ENCODE measurements around the gene CLCN5.

CLCN5 gene

DNA sequence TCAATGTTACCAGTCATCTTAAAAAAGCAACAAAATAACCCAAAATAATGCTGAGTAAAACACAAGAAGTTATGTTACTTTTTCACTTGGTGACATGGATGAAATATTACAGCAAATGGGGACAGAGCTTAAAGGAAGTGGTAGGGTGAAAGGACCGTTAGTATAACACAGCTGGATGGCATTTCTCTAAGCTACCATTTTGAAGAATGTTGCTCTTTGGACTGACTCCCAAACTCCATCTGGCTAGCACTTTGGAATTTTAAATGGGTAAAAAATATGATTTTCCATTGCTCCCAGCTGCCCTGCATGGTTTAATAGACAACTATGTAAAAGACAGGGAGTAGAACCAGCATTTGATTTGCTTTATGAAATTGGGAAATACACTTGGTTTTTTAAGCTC lies 27.6 kb downstream of the CLCN5 start:
- TF ChIP-seq, protein P1, sequence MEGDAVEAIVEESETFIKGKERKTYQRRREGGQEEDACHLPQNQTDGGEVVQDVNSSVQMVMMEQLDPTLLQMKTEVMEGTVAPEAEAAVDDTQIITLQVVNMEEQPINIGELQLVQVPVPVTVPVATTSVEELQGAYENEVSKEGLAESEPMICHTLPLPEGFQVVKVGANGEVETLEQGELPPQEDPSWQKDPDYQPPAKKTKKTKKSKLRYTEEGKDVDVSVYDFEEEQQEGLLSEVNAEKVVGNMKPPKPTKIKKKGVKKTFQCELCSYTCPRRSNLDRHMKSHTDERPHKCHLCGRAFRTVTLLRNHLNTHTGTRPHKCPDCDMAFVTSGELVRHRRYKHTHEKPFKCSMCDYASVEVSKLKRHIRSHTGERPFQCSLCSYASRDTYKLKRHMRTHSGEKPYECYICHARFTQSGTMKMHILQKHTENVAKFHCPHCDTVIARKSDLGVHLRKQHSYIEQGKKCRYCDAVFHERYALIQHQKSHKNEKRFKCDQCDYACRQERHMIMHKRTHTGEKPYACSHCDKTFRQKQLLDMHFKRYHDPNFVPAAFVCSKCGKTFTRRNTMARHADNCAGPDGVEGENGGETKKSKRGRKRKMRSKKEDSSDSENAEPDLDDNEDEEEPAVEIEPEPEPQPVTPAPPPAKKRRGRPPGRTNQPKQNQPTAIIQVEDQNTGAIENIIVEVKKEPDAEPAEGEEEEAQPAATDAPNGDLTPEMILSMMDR (IDR thresholded peaks at IDR 0.05; ENCODE audit: unreplicated experiment in 3 of 3): no peak
- peak overlapping the region in 1 of 3 experiments; percentile 54 for H3K27ac Mint-ChIP-seq
- peaks cover 3% of the 10 kb centered on the region for H3K9me3 Mint-ChIP-seq
- peaks cover 21% of the 10 kb centered on the region for H3K36me3 Mint-ChIP-seq (ENCODE audit: low read depth)
- H3K4me1 Mint-ChIP-seq: peaks cover 18% of the 10 kb centered on the region
- no peaks in the 10 kb centered on the region for H3K27me3 Mint-ChIP-seq (ENCODE audit: low read depth)
- H3K4me3 Mint-ChIP-seq: no peak overlapping the region

DNA sequence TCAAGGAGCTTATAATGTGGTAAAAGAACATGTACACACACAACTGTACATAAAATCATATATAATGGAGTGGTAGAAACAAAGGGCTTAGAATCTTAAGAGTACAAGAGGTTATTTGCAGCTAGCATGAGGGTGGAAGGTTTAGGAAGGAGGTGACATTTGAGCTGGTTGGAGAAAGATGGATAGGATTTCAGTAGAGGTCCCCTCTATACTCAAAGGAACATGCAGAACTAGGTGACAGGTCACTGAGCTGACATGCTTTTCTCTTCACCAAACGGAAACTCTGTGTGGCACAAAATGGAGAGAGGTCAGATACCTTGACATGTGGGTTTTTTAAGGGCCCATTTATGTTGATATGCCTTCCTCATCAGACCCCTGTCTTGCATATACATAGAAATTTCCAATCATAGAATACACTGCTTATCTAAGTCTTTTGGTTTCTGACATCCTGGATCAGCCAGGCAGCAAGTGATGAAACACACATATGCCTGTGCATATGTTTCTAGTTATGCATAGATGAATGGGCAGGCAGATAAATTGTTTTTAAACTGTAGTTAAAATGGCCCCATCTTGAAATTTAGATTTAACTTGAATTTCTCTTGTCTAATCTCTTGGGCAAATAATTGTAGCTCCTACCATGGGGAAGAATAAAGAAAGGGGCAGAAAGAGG lies 29.3 kb downstream of the CLCN5 start:
- Mint-ChIP-seq H3K9me3 (peaks cover 3% of the 10 kb centered on the region), H3K27ac (peak overlapping the region; percentile 29 to 47 (median 35)), H3K36me3 (ENCODE audit: low read depth) (peaks cover 13% of the 10 kb centered on the region), H3K4me3 (no peak overlapping the region), H3K27me3 (ENCODE audit: low read depth) (no peaks in the 10 kb centered on the region), H3K4me1 (peaks cover 13% of the 10 kb centered on the region)
- TF ChIP-seq, protein P1 (IDR thresholded peaks at IDR 0.05; ENCODE audit: unreplicated experiment in 3 of 3): no peak

DNA sequence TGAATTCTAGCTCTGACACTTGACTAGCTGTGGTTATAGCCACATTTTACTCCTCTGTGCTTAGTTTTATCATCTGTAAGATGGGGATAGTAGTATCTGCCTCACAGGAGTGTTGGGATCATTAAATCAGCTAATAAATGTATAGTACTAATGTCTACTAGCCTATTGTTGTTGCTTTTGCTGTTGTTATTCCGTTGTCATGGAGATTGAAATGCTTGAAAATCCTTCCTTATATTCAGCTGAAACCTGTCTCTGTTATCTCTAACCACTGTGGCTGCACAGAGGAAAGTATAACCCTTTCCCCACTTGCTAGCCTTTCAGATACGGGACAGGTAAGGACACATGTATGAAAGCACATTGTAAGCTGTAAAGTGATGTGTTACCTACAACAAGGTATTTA lies 33.9 kb downstream of the CLCN5 start:
- H3K27me3 Mint-ChIP-seq (ENCODE audit: low read depth): no peaks in the 10 kb centered on the region
- no peak overlapping the region for H3K27ac Mint-ChIP-seq
- H3K4me3 Mint-ChIP-seq: no peak overlapping the region
- TF ChIP-seq, protein P1 (IDR thresholded peaks at IDR 0.05; ENCODE audit: unreplicated experiment in 3 of 3): no peak
- H3K9me3 Mint-ChIP-seq: peaks cover 3% of the 10 kb centered on the region
- H3K4me1 Mint-ChIP-seq: peaks cover 8% of the 10 kb centered on the region
- H3K36me3 Mint-ChIP-seq (ENCODE audit: low read depth): peaks cover 5% of the 10 kb centered on the region

DNA sequence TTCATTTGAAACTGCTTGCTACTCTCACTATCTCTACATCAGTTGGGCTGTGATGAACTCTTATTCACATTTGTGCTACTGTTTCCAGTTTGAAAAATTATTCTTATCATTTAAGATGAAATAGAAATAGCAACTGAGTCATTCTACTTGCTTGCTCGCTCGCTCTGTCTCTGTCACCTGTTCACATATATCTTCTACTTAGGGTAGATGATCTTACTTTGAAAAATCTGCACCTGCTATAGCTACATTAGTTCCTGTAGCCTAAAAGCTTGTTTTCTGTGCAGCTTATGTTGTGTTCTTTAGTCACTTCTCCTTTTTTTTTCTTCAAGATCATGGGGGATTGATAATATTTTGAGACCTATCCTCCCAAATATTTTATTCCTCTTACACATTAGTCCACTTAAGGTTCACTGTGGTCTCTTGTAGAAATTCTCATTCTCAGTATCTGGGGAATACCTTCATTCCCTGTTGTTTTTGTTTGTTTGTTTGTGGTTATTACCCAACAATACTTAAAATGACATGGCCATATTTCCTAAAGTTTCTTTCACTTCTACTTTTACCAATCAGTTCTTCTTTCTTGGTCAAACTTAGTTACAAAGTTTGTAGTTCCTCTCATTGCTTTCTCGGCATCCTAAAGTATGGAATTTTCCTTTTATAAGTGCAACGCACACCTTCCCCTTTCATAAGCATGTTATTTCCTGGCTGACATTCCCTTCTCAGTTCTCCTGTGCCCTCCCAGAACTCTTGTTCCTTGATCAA lies 36.5 kb downstream of the CLCN5 start:
- TF ChIP-seq, protein P1 (IDR thresholded peaks at IDR 0.05; ENCODE audit: unreplicated experiment in 3 of 3): no peak
- Mint-ChIP-seq H3K4me3 (no peak overlapping the region), H3K27ac (no peak overlapping the region), H3K9me3 (peaks cover 3% of the 10 kb centered on the region), H3K27me3 (ENCODE audit: low read depth) (no peaks in the 10 kb centered on the region), H3K36me3 (ENCODE audit: low read depth) (peaks cover 3% of the 10 kb centered on the region), H3K4me1 (peaks cover 11% of the 10 kb centered on the region)

- Mint-ChIP-seq H3K4me3 (no peak overlapping the region), H3K27me3 (ENCODE audit: low read depth) (no peaks in the 10 kb centered on the region), H3K9me3 (peaks cover 3% of the 10 kb centered on the region), H3K4me1 (peaks cover 11% of the 10 kb centered on the region), H3K27ac (no peak overlapping the region), H3K36me3 (ENCODE audit: low read depth) (peaks cover 3% of the 10 kb centered on the region)
- TF ChIP-seq, protein P1 (IDR thresholded peaks at IDR 0.05; ENCODE audit: unreplicated experiment in 3 of 3): no peak
Measured at GRCh38 chrX:49959602-49960001, 37.2 kb downstream of the CLCN5 start.

Data from nephron (organoid).